ENCODE results near the gene BCAM. TPM values are rescaled to one million over a fixed set of nuclear protein-coding genes. Genes with fewer than 3 reads are reported as not detected.
A peak's percentile ranks its signal among the peaks of the same experiment; 100 is the strongest.
"Not testable (repeated sequence)": the region's sequence is repeated elsewhere in the genome, so short reads cannot be mapped to it uniquely, and the experiment has no call there.

BCAM gene, protein sequence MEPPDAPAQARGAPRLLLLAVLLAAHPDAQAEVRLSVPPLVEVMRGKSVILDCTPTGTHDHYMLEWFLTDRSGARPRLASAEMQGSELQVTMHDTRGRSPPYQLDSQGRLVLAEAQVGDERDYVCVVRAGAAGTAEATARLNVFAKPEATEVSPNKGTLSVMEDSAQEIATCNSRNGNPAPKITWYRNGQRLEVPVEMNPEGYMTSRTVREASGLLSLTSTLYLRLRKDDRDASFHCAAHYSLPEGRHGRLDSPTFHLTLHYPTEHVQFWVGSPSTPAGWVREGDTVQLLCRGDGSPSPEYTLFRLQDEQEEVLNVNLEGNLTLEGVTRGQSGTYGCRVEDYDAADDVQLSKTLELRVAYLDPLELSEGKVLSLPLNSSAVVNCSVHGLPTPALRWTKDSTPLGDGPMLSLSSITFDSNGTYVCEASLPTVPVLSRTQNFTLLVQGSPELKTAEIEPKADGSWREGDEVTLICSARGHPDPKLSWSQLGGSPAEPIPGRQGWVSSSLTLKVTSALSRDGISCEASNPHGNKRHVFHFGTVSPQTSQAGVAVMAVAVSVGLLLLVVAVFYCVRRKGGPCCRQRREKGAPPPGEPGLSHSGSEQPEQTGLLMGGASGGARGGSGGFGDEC
- under 1 TPM in 1 of 2 donors, not detected in 1; 0.21 TPM for total RNA-seq

DNA sequence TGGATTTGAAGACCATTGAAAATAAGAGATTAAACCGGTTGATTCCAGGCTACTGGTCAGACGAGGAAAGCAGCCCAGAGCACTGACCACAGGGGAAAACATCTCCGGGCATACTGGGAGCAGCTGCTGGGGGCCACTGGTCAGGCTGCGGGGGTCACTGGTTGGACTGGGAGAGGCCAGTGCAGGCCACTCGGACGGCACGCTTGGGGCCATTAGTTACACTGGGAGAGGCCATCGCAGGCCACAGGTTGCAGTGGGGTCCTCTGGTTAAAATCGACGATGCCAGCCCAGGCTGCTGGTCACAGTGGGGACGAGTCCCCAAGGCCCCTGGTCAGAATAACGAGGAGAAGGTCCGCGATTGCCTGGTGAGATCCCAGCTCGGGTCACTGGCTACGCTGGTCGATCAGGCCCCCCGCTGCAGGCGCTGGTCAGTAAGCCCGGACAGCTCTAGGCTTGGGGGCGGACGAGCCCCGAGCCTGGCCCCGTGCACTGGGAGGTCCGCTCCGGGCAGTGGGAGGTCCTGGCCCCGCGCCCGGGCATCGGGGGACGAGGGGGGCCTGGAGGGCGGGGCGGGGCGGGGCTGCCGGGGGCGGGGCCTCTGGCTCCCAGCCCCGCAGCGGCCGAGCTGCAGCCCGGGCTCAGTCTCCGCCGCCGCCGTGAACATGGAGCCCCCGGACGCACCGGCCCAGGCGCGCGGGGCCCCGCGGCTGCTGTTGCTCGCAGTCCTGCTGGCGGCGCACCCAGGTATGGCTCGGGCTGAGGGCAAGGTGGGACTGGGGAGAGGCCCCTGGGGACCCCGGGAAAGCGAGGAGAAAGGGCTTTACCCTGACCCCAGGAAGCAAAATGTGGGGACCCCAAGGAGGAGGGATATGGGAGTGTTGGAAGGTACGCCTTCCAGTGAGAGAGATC is at the start of gene BCAM:
BCAM (plus strand) TSS at position 641 of the 909 bp plus-strand sequence; CDS start at position 663, 22 bp downstream.
- H3K27ac Mint-ChIP-seq, result no peak within 1 kb of the TSS

DNA sequence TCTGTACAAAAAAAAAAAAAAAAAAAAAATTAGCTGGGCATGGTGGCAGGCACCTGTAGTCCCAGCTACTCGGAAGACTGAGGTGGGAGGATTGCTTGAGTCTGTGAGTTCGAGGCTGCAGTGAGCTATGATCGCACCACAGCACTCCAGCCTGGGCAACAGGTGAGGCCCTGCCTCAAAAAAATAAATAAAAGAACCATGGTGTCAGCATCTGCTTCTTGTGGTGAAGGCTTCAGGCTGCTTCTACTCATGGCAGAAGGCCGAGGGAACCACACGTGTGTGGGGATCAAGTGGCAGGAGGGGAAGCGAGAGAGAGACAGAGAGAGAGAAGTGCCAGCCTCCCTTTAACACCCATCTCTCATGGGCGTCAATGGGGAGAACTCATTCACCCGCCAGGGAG is 46.9 kb upstream of the BCAM start:
- H3K4me1 Mint-ChIP-seq (ENCODE audit: low read depth), result peaks cover 33% of the 10 kb centered on the region
- no peak for ATAC-seq (replicated peaks in 1 of 2)
- no peak overlapping the region for H3K27ac Mint-ChIP-seq

More for the DNA sequence above, at the start of gene BCAM:
- Mint-ChIP-seq H3K4me3 (peak within 1 kb of the TSS; percentile 49 to 56), H3K27me3 (ENCODE audit: low read depth) (peaks cover 21% of the 10 kb centered on the region), H3K36me3 (ENCODE audit: insufficient read depth in 2 of 2) (no peaks in the 10 kb centered on the region), H3K4me1 (ENCODE audit: low read depth) (no peaks in the 10 kb centered on the region), H3K9me3 (no peaks in the 10 kb centered on the region)
- peak in 1 of 2 donors; percentile 14 for DNase-seq
- ATAC-seq (replicated peaks in 1 of 2), result peak; percentile 32 to 62

DNA sequence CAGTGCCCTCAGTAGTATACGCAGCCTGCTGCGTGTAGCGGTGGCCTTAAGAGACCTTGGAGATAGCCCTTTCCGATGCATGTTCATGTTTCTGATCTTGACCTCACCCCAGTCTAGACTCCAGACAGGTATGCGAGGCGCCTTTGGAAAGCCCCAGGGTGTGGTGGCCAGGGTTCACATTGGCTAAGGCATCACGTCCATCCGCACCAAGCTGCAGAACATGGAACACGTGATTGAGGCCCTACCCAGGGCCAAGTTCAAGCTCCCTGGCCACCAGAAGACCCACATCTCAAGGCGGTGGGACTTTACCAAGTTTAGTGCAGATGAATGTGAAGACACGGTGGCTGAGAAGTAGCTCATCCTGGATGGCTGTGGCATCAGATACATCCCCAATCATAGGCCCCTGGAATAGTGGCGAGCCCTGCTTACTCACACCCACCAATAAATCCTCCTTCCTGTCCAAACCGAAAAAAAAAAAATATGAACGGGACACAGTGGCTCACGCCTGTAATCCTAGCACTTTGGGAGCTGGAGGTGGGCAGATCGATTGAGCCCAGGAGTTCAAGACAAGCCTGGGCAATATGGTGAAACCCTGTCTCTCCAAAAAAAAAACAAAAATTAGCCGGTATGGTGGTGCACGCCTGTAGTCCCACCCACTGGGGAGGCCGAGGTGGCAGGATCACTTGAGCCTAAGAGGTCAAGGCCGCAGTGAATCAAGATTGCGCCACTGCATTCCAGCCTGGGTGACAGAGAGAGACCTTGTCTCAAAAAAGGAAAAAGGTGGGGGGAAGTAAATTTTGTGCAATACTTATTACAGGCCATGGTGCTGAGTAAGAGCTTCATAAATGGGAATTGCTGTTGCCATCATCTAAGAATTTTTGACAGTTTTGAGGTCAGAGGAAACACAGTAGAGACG is 43.6 kb upstream of the BCAM start:
- Mint-ChIP-seq H3K9me3 (peaks cover 3% of the 10 kb centered on the region in 2 donors), H3K27me3 (ENCODE audit: low read depth) (no peaks in the 10 kb centered on the region), H3K4me3 (no peak overlapping the region), H3K4me1 (ENCODE audit: low read depth) (peaks cover 37% of the 10 kb centered on the region), H3K36me3 (ENCODE audit: insufficient read depth in 2 of 2) (peaks cover 9 to 11% of the 10 kb centered on the region in 2 donors), H3K27ac (no peak overlapping the region)
- DNase-seq (no peak), ATAC-seq (replicated peaks in 1 of 2) (no peak)

More for the DNA sequence above, 46.9 kb upstream of the BCAM start:
- no peak overlapping the region for H3K4me3 Mint-ChIP-seq
- H3K9me3 Mint-ChIP-seq, result no peaks in the 10 kb centered on the region
- no peak for DNase-seq
- H3K36me3 Mint-ChIP-seq (ENCODE audit: insufficient read depth in 2 of 2), result peaks cover 20 to 21% of the 10 kb centered on the region in 2 donors
- H3K27me3 Mint-ChIP-seq (ENCODE audit: low read depth), result no peaks in the 10 kb centered on the region

DNA sequence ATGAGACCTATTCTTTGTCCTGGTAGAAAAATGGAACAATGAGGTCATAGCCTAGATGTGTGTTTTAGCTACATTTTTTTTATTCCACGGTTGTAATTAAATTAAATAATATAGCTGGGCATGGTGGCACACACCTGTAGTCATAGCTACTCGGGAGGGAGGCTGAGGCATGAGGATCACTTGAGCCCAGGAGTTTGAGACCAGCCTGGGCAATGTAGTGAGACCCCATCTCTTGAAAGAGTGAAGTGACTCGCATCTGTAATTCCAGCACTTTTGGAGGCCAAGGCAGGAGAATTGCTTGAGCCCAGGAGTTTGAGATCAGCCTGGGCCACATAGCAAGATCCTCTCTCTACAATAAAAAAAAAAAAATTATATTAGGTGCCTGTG is 43.0 kb upstream of the BCAM start:
- H3K27me3 Mint-ChIP-seq (ENCODE audit: low read depth), result no peaks in the 10 kb centered on the region
- DNase-seq (no peak), ATAC-seq (replicated peaks in 1 of 2) (no peak)
- H3K9me3 Mint-ChIP-seq, result peaks cover 3% of the 10 kb centered on the region in 2 donors
- H3K27ac Mint-ChIP-seq, result no peak overlapping the region
- no peak overlapping the region for H3K4me3 Mint-ChIP-seq
- peaks cover 37% of the 10 kb centered on the region for H3K4me1 Mint-ChIP-seq (ENCODE audit: low read depth)
- H3K36me3 Mint-ChIP-seq (ENCODE audit: insufficient read depth in 2 of 2), result peaks cover 6 to 12% of the 10 kb centered on the region in 2 donors

DNA sequence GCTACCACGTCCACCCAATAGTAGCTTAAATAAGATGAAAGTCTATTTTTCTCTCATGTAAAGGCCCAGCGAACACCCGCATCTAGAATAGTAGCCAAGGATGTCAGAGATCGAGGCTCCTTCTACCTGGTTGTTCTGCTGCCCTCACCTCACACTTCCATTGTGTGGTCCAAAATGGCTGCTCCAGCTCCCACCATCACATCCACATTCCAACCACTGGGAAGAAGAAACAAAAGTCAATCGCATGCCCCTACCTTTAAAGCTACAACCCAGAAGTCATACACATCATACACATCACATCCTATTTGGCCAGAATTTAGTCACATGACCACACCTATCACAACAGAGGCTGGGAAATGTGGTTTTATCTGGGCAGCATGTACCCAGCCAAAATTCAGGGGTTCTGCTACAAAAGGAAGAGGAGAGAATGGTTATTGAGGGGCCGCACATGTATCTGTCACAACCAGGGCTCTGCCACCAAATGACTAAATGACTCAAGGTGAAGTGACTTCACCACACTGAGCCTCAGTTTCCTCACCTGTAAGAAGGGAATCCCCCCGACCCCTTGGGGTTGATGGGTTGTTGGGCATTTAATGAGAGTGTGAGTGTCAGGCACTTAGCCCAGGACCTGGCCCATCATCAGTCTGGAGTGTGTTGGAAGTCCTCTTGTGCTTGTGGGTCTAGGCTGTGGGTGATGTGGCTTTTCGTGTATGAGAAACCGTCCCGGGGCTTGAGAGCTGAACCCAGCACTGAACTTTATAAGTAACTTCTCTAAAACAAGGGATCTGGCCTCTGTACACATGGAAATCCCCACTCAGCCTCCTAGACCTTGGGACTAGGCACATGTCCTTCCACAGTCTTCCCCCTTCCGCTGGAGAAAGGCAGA is 41.4 kb upstream of the BCAM start:
- H3K4me1 Mint-ChIP-seq (ENCODE audit: low read depth), result peaks cover 35% of the 10 kb centered on the region

DNA sequence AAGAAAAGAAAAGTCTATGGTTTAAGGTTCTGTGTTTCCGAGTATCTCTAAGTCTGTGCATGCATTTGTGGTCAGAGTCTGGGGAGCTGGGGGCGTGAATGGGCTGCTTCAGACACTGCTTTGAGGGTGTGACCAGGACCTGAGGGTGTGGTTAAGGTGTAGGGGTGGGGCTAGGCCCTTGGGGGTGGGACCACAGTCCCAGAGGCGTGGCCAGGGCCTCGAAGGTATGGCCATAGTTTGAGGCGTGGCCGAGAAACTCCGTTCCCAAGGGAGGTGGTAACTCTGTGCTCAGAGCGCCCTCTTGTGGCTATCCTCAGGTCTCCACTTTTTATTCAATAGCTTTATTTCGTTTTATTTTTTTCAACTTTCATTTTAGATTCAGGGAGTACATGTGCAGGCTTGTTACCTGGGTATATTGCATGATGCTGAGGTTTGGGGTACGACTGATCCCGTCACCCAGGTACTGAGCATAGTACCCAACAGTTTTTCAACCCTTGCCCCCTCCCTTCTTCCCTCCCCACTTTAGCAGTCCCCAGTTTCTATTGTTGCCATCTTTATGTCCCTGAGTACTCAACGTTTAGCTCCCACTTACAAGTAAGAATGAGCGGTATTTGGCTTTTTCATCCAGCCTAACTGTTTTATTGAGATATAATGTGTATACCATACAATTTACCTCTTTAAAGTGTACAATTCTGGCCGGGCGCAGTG is 38.2 kb upstream of the BCAM start:
- Mint-ChIP-seq H3K27me3 (ENCODE audit: low read depth) (no peaks in the 10 kb centered on the region), H3K4me1 (ENCODE audit: low read depth) (peaks cover 31% of the 10 kb centered on the region)

More for the DNA sequence above, 41.4 kb upstream of the BCAM start:
- DNase-seq, result peak; percentile 39 to 53
- ATAC-seq (replicated peaks in 1 of 2), result peak; percentile 16 to 22
- H3K4me3 Mint-ChIP-seq, result peak overlapping the region in 1 of 2 donors; percentile 4
- H3K9me3 Mint-ChIP-seq, result peaks cover 3% of the 10 kb centered on the region in 2 donors
- peaks cover 5 to 9% of the 10 kb centered on the region in 2 donors for H3K36me3 Mint-ChIP-seq (ENCODE audit: insufficient read depth in 2 of 2)
- H3K27ac Mint-ChIP-seq, result no peak overlapping the region
- H3K27me3 Mint-ChIP-seq (ENCODE audit: low read depth), result no peaks in the 10 kb centered on the region

DNA sequence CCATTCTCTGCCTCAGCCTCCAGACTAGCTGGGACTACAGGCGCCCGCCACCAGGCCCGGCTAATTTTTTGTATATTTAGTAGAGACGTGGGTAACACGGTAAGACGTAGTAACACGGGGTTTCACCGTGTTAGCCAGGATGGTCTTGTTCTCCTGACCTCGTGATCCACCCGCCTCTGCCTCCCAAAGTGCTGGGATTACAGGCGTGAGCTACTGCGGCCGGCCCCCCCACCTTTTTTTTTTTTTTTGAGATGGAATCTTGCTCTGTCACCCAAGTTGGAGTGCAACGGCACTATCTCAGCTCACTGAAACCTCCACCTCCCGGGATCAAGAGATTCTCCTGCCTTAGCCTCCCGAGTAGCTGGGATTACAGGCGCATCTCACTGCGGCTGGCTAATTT is 36.8 kb upstream of the BCAM start:
- DNase-seq; H3K27ac Mint-ChIP-seq; H3K9me3 Mint-ChIP-seq; ATAC-seq (replicated peaks in 1 of 2); H3K27me3 Mint-ChIP-seq (ENCODE audit: low read depth); H3K4me3 Mint-ChIP-seq; H3K36me3 Mint-ChIP-seq (ENCODE audit: insufficient read depth in 2 of 2): not testable (repeated sequence)
- H3K4me1 Mint-ChIP-seq (ENCODE audit: low read depth), result peaks cover 29% of the 10 kb centered on the region

More for the DNA sequence above, 38.2 kb upstream of the BCAM start:
- Mint-ChIP-seq H3K4me3 (peak overlapping the region; percentile 29 to 68), H3K27ac (peak overlapping the region; percentile 20), H3K36me3 (ENCODE audit: insufficient read depth in 2 of 2) (peaks cover 5 to 9% of the 10 kb centered on the region in 2 donors), H3K9me3 (peaks cover 3% of the 10 kb centered on the region in 2 donors)
- DNase-seq (peak; percentile 97 to 98), ATAC-seq (replicated peaks in 1 of 2) (peak; percentile 99)

DNA sequence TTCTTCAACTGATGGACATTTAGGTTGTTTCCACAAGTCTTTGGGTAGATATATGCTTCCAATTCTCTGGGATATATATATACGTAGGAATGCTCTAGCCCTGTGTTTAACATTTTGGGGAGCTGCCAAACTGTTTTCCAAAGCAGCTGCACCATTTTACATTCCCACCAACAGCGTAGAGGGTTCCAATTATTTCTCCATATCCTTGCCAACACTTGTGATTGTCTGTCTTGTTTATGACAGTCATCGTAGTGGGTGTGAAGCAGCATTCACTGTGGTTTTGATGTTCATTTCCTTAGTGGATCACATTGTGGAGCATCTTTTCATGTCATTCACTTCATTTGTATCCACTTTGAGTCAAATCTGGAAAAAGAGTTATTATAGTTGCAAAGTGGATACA is 35.9 kb upstream of the BCAM start:
- no peak overlapping the region for H3K27ac Mint-ChIP-seq
- H3K36me3 Mint-ChIP-seq (ENCODE audit: insufficient read depth in 2 of 2), result peaks cover 5 to 9% of the 10 kb centered on the region in 2 donors
- ATAC-seq (replicated peaks in 1 of 2), result no peak

DNA sequence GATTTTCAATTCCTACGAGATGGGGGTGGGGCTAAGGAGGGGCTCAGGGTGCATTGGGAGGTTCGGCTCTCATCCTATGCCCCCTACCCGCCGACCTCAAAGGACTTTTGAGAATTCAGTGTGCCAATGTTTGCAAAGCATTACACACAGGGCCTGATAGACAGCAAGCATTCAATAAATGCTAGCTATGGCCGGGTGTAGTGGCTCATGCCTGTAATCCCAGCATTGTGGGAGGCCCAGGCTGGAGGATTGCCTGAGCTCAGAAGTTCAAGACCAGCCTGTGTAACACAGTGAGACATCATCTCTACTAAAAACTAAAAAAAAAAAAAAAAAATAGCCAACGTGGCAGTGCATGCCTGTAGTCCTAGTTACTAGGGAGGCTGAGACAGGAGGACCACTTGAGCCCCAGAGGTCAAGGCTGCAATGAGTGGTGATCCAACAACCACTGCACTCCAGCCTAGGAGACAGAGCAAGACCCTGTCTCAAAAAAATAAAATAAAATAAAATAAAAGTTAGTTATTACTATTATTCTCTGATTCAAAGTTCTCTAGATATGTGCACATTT is 33.1 kb upstream of the BCAM start:
- Mint-ChIP-seq H3K27ac (no peak overlapping the region), H3K4me3 (no peak overlapping the region), H3K27me3 (ENCODE audit: low read depth) (no peaks in the 10 kb centered on the region), H3K4me1 (ENCODE audit: low read depth) (peaks cover 3% of the 10 kb centered on the region), H3K36me3 (ENCODE audit: insufficient read depth in 2 of 2) (no peaks in the 10 kb centered on the region), H3K9me3 (no peaks in the 10 kb centered on the region)
- ATAC-seq (replicated peaks in 1 of 2) (no peak), DNase-seq (no peak)

More for the DNA sequence above, 35.9 kb upstream of the BCAM start:
- H3K27me3 Mint-ChIP-seq (ENCODE audit: low read depth), result no peaks in the 10 kb centered on the region
- H3K9me3 Mint-ChIP-seq, result peaks cover 3% of the 10 kb centered on the region in 2 donors
- no peak for DNase-seq
- H3K4me3 Mint-ChIP-seq, result no peak overlapping the region
- peaks cover 21% of the 10 kb centered on the region for H3K4me1 Mint-ChIP-seq (ENCODE audit: low read depth)

DNA sequence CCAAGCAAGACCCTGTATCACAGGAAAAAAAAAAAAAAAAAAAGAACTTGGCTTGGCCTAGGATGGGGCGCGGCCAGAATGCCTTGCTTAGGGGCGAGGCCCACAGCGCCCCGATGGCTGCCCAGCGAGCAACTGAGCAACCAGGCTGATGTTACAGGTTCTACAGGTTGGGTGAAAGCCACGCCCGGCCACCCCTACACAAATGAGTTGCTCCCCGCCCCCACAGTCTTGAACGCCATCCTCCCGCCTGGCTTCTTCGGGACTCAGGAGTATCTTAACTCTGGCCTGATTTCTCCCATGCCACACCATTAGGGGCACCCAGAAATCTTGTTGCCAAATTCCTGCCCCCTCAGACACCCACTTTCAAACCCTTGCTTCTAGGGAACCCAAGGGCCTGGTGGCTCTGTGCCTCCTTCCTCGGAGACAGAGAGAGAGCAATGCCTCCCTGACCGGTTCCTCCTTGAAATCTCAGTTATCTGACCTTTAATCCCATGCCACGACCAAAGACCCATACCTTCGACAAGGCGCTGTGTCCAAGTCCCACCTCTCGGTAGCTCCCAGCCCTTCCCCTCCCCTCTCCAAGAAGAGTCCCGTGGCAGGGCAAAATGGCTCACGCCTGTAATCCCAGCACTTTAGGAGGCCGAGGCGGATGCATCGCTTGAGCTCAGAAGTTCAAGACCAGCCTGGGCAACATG is 32.4 kb upstream of the BCAM start:
- H3K9me3 Mint-ChIP-seq, result no peaks in the 10 kb centered on the region
- no peak overlapping the region for H3K4me3 Mint-ChIP-seq
- no peak for DNase-seq
- no peak for ATAC-seq (replicated peaks in 1 of 2)
- H3K27ac Mint-ChIP-seq, result no peak overlapping the region
- no peaks in the 10 kb centered on the region for H3K36me3 Mint-ChIP-seq (ENCODE audit: insufficient read depth in 2 of 2)
- no peaks in the 10 kb centered on the region for H3K4me1 Mint-ChIP-seq (ENCODE audit: low read depth)
- H3K27me3 Mint-ChIP-seq (ENCODE audit: low read depth), result no peaks in the 10 kb centered on the region
